DMS153 (cell line): ENCODE measurements around the gene TTC23.

Experiments
- DNase-seq: peaks from one replicate; lab custom pipeline; 2025; lab: John Stamatoyannopoulos, UW

The TTC23 gene, protein sequence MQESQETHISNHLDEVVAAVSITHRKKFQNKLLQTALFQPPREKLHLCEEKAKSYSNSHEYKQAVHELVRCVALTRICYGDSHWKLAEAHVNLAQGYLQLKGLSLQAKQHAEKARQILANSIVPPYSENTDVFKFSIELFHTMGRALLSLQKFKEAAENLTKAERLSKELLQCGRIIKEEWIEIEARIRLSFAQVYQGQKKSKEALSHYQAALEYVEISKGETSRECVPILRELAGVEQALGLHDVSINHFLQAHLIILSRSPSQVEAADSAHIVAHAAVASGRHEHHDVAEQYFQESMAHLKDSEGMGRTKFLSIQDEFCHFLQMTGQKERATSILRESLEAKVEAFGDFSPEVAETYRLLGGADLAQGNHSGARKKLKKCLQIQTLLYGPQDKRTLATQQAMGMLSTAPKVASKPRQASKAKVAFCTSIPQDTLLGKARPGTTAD

DNA sequence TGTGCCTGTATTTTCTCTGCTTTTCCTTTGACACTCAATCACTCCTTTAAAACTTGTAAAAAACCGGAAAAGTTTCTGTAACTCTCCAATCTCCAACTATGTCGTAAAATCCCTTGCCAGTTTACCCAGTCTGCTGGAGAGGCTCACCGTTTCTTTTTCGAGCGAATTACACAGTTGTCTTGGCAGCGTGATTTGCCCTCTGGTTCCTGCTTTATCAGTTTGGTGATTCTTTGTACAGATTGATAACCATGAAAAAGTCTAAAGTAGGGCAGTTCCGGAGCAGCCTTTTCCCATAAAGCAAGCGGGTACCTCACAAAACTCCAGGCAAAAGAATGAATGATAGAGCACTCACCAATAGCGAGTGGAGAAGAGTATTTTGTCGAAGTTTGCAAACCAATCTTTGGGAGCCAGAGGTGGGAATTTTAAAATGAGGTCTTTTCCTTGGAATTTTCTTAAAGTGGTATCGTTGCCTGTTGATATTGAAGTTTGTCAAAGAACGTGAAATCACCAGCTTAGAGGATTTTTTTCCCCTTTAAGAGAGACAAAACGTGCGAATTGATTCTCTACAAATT, at the start of gene TTC23:
Gene TTC23 (minus strand): TSS at position 312 of the 572 bp plus-strand sequence. CDS start 20,869 bp downstream, outside the sequence.
- DNase-seq, result no peak

DNA sequence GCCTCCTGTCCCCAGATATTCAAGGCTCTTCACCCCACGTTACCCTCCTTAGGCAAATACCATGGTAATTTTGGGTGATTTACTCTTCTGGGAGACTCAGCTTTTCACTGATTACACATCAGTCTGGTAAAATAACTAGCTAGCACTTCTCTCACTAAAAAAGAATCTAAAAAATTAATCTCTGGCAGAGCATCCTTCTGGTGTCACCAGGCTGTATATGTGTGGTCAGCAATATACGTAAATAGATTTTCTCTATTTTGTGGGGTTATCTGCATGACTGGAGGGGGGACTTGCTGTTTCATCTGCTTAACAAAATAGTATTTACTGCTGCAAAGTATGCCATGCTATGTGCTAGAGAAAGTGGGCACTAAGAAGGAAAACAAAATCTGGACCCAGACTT, 47.0 kb upstream of the TTC23 start:
- no peak for DNase-seq

DNA sequence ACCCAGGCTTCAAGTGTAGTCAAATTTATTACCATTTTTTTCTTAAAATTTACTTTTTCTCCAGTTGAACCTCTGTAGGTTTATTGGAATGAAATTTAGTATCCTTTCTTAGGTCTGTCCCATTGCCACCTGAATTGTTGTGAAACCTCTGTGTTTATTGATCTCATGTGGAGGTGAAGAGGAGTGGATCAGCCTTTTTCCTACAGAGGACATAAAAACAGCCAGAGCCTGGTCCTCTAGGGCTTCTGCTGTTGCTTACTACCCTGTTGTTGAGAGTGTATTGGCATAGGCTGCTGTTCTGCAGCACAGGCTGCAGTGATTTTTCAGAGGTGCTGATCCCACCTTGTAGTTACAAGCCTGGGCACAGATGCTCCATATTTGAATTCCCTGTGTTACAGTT, 46.5 kb upstream of the TTC23 start:
- DNase-seq, result no peak

DNA sequence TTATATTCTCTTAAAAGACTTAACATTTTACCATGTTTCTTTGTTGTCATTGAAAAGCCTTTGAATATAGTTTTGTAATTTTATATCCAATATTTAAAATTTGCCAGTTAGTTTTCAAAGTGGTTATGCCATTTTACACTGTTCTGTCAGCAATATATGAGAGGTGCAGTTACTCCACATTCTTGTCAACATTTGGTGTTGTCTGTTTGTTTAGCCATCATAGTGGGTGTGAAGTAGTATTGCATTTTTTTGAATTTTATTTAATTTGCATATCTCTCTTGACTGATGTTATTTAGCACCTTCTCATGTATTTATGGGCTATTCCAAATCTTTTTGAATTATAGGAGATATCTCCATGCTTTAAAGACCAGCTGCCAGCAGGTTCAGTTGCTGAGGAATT, 42.3 kb upstream of the TTC23 start:
- DNase-seq, result no peak

DNA sequence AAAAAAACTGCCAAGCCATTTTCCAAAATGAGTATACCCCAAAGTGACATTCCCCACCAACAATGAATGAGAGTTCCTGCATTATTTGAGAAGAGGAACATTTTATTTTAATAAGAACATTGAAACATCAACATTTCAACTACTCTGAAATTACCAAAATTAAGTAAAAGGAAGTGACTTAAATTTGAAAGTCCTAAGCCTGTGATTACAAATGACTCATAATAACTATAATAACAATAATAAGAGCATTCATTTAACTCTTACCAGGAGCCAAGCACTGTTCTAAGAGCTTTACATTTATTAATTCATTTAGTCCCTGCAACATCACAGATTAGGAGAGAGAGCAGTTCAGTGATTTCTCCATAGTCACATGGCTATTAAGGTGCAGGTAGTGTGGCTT, 34.3 kb upstream of the TTC23 start:
- no peak for DNase-seq

DNA sequence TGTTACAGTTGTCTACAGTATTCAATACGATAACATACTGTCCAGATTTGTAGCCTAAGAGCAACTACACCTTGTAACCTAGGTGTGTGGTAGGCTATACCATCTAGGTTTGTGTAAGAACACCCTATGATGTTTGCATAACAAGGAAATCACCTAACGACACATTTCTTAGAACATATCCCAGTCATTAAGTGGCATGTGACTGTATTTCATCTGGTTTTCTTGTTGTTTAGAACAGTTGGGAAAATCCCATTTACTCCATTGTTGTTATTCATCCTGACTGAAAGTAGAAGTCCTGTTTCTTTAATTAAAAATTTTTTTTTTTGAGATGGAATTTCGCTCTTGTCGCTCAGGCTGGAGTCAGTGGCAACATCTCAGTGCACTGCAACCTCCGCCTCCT, 33.2 kb upstream of the TTC23 start:
- DNase-seq, result no peak

DNA sequence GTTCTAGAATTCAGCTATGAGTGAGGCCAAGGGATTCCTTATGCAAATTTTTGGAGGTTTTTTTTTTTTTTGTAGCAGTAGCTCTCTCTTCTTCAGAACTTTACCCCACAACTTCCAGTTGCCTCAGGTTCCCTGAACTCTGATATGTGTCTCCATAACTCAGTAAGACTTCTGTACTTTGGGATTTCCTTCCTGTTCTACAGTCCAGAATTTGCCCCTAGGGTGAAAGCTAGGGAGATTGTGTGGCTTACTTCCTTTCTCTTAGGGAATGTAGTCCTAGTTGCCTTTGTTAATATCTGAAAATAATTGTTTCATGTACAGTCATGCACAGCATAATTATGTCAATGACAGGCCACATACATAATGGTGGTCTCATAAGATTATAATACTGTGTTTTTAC, 32.7 kb upstream of the TTC23 start:
- no peak for DNase-seq

DNA sequence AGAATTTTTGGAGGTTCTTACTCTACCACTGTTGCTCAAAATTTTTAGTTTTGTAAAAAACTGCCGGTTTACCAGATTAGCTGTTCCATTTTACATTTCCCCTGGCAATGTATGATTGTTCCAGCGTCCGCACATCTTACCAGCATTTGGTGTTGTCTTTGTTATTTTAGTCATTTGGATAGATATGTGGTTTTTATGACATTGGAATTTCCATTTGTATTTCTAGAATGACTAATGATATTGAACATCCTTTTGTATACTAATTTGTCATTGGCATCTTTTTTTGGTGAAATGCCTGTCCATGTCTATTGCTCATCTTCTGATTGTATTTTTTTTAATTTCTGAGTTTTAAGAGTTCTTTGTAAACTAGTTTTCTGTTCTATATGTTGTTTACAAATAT, 30.4 kb upstream of the TTC23 start:
- no peak for DNase-seq

DNA sequence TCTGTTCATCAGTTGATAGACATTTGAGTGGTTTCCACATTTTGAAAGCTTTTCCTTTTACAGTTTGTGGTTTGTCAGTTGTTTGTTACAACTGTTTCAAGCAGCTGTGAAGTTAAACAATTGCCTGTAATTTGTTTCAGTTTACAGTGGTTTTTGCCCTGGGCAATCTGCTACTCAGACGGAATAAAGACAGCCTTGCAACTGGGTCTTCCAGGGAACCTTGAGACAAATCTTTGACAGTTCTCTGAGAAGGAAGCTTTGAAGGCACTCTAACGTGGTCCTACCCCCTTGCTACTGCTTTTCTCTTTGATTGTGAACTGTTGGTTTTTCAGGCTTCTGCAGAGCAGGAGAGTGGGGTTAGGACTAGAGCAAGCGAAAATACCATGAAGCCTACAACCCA, 29.9 kb upstream of the TTC23 start:
- DNase-seq, result no peak

DNA sequence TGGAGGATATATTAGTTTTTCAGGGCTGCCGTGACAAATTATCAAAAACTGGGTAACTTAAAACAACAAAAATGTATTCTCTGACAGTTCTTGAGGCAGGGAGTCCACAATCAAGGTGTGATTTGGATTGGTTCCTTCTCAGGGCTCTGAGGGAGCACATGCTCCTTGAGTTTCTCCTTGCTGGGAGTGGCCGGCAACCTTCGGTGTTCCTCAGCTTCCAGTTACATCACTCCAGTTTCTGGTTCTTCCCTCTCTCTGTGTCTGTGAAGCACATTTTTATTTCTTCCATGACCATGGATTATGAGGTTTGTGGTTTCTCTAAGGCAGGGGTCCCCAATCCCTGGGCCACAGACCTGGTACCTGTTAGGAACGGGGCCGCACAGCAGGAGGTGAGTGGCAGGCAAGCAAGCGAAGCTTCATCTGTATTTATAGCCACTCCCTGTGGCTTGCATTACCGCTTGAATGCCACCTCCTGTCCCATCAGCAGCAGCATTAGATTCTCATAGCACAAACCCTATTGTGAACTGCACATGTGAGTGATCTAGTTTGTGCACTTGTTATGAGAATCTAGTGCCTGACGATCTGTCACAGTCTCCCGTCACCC, 26.2 kb upstream of the TTC23 start:
- DNase-seq, result no peak

DNA sequence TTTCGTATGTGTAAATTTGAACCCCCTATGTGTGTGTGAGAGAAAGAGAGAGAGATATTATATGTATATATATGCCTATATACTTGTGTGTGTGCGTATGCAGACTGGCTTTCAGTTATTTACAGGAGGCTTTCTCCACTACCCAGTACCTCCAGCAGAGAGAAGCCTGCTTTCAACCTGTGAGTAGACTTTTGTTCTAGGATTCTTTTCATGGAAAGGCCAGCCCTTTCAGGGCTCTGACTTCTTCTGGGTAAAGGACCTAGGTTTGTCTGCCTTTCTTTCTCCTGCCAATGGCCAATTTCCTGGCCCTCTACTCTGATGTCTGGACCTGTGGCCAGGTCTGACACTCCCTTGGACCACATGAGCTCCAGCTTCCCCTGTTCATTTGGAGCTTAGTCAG, 25.7 kb upstream of the TTC23 start:
- no peak for DNase-seq

DNA sequence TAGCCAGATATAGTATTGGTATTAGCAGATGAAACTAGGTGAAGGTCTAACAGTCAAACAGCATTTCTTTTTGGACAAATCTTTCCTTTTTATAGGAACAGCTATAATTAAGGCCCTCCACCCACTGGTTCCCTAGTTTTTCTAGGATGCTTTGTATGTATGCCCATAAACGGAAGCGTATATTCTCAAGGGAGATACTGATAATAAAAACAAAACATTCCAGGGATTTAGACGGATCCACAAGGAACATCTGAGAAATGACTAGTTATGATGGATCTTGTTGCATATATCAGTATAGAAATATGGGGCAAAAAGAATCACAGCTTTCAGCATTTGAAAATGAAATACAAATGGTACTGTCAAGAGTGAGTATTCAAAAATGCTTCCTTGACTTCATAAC, 24.4 kb upstream of the TTC23 start:
- no peak for DNase-seq

DNA sequence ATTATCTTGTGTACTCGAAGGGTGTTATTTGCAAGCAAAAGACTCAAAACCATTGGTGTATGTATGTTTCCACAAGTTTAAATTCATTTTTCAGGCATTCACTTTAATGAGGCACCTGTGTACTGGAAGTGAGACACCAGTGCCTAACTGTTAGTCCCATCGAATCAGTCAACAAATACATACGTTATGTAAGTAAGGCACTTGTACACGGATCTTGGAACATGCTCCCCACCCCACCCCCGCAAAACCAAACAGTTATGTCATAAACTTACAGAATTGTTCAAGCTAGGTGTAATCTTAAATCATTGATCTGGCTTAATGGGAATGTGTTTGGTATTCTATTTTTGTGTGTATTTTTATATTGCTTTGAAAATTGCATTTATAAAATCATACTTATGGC, 19.1 kb upstream of the TTC23 start:
- DNase-seq, result no peak

DNA sequence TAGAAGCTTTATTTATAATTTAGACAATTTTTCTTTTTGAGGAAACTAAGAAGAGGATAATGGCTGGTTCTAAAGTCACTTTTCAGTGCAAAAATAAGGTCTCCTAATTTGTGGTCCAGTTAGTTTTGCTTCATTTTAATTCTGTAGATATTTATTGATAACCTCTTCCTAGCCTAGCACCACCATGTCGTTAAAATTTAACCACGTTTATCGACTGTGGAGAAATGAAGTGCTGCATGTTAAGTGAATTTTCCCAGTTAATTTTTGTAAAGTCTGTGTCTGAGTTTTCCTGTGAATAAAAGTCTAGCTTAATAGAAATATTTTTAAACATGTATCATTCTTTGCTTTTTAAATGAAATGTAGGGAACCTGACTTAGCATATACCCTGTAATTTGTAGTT, 18.6 kb upstream of the TTC23 start:
- no peak for DNase-seq

DNA sequence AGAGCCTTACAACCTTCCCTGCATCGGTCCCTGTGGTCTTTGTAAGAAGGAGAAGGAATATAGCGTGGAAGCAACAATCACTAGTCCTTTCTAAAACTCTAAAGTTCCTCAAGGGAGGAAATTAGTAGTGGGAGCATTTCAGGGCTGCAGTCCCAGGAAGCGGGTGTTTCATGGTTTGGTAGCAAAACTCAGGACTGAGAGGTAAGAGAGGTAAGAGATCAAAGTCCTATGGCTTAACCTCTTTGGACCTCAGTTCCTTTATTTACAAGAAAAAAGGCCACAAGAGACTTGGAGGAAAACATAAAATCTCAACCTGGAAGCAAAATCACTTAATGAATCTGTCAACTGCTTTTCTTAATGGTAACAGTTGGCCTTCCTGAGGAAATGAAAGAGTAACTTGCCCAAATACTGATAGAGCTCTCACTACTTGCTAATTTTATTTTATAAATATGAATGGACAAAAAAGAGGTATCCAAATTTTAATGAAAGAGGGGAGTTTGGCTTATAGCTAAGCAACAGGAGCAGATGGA, 16.2 kb upstream of the TTC23 start:
- no peak for DNase-seq

DNA sequence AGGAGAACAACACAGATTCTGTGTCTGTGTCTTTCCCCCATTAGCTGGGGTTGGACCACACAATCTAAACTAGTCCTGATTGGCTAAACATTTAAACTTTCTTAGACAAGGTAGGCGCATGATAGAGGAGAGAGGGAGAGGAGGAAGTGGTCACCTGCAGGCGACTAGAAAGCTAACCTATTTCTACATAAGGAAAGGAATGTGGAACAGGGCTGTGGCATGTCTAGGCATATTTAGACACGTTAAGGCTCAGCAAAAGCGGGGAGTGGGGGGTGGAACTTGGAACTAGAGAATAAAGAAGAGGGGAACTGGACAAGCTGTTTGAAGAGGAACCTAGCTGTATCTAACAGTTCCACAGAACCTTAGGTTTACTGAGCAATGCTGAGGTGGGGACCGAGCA, 14.7 kb upstream of the TTC23 start:
- no peak for DNase-seq

DNA sequence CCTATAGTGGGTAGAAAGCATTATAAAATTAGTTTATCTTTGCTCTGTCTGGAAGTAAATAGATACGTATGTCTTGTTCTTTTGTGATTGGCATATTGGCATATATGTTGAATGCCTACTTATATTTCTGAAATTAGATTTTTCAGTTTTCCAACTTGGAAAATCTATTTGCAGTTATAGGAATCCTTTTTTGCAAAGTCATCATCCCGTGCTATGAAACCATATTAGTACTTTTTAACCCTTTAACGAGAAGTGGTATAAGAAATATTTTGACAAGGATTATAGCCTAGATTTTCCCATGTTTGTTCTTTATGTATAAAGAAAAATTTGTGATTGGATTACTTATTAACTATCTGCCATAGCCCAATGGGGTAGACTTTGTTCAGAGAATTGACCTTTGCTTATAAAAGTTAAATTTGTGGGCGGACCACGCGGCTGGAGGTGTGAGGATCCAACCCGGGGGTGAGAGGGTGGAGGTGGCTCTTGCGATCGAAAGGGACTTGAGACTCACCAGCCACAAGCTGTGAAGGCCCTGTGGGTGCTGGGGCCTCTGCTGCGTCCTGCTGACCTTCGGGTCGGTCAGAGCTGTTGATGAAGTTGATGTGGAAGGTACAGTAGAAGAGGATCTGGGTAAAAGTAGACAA, 7.8 kb upstream of the TTC23 start:
- no peak for DNase-seq

DNA sequence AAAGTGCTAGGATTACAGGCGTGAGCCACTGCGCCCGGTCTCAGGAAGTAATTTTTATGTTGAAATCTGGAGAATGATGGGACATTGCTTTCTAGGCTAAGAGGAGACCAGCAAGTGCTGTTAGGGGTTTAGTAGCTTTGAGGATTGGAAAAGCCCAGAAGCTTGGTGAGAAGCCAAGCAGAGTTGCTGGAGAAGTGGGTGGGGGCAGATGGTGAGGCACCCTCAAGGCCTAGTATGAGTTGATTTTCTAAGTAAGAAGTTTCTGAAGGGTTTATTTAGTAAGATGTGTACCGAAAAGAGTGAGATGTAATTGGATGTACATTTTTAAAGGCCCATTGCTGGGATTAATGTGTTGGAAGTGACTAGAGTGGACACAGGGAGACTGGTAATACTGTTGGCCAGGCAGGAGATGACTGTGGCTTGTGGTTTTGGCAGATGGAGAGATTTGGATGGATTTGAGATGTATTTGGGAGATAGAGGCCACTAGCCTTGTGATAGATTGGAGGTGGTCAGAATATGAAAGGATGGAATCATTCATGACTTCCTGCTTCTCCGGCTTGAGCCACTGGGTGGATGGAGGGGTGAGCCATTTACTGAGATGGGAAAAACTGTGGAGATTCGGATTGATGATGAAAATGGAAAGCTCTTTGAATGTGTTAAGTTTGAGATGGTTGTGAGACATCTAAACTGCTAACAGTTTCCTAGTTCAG, 4.2 kb upstream of the TTC23 start:
- DNase-seq, result no peak

DNA sequence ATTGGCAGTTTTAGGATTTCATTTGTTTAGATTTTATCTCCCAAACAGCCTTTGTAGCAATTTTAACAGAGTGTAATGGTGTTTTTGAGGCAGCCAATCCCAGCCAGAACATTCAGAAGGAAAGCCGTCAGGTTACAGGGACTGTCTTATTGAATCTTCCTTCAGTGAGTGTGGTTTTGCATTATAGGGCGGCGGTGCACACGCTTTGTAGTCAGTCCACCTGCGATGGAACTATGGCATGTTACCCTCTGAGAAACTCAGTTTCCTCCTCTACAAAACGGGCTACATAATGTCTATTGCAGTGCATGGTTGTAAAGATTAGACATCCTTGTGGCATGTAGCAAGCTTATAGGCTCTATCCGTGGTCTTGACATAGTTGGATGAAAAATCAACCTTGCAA, 2.9 kb upstream of the TTC23 start:
- no peak for DNase-seq

DNA sequence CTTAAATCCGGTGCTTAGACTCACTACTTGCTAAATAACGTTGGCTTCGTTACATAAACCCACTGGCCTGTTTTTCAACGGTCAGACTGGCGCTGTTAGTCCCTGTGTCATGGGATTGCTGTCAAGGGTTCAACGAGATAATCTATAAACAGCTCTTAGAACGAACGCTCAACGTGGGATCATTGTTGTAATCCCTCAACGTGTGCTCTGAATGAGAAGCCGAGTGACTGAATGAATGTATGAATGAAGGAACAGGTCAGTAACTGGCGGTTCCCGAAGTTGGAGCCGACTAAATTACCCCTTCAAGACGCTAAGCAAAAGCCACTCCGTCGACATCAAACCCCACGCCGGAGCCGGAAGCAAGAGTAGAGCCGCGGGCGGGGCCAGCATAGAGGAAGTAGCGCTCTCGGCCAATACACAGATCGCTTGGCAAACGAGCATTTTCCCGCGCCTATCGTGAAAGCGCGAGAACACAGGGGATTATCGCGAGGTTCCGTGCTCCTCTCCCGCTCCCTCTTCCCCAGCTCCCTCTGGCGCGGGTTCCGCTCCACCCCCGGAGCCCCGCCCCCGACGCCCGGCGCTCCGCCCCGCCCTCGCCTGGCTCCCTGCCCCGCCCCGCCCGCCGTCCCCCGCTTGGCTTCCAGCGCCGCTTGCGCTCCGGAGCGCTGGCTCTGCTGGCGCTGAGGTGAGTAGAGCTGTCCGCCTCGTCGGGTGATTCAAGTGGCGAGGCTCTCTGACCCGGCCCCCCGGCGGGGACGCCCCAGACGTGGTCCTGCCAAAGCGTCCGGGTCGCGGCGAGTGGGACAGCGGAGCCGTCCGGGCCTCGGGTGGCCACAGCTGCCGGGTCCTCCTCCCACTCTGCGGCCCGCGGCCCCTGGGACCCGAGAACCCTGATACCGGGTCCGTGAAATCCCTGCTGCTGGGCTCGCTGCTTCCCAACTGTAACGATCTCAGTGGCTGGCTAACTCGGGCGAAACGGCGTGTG, 1.8 kb upstream of the TTC23 start, which contains the start of gene LRRC28:
Gene LRRC28 (plus strand): TSS at position 625 of the 985 bp plus-strand sequence. CDS start 4,477 bp downstream, outside the sequence.
- DNase-seq, result peak; percentile 89

DNA sequence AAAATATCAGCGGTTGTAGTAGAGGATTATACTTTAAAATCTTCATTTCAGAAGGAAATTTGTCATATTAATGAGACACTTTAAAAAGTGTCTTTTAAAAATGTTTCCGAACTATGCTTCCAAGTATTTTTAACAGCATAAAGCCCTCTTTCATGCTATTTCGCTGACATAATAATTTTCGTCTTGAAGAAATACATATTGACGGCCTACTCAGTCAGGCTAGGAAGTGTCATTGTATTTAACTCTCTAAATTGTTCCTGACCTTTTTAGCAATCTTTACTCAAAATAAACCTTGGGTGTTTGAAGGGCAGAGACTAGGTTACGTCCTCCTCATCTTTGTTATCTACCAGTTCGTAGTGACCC, 1.1 kb upstream of the TTC23 start:
- no peak for DNase-seq
